NCI-H146 treated with DMSO at 0.1 percent for 48 hours (cell line): ENCODE measurements around the gene NAALADL1.
"Not testable (repeated sequence)": the region's sequence is repeated elsewhere in the genome, so short reads cannot be mapped to it uniquely, and the experiment has no call there.

Source experiments
- DNase-seq: peaks from one replicate; lab custom pipeline; 2025; ENCODE audit not compliant: unreplicated experiment; lab: John Stamatoyannopoulos, UW

NAALADL1 gene

DNA sequence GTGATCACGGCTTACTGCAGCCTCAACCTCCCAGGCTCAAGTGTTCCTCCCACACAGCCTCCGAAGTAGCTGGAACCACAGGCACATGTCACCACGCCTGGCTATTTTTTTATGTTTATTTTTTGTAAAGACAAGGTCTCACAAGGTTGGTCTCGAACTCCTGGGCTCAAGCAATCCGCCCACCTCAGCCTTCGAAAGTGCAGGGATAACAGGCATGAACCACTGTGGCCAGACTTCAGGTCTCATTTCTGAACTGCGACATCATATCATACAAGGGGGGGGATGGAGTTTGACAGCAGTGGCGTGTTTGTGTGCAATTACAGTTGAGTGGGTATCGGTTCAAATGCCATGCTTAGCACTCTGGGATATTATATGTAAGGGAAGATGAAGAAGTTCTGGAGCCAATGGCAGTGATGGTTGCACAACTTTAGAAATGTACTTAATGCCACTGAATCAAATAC lies 6.9 kb downstream of the NAALADL1 start:
- no peak for DNase-seq

DNA sequence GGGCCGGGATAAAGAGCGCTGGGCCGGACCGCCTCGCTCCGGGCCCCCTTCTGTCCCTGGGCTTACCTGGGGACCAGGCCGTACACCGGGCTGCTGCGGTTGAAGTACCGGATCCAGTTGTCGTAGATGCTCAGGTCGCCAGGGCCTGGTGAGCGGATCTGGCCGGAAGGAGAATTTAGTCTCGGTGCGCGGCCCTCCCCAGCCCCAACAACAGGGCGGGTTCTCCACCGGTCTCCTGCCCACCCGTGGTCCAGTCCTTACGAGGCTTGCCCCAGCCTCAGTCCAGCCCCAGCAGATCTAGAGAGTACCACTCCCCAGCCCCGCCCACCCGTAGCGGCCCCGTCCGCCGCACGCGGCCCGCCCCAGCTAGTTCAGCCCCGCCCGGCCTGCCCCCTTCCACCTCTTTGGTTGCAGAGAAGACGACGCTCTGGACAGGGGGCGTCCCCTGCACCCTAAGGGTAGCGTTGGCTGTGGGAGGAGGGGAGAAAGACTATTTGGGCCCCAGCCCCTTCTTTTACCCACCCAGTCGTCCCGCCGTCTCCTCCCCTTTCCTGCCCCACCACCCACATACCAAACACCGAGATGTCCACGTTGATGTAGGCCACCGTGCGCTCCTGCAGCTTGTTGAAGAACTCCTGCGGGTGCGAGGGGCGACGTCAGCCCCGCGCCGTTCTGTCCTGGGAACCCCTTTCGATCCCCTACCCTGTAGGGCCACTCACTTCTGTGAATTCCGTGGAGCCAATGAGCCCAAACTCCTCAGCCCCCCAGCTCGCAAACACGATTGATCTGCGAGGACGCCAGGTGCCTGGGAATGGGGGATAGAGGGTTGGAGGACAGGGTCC lies 10.6 kb downstream of the NAALADL1 start:
- no peak for DNase-seq

DNA sequence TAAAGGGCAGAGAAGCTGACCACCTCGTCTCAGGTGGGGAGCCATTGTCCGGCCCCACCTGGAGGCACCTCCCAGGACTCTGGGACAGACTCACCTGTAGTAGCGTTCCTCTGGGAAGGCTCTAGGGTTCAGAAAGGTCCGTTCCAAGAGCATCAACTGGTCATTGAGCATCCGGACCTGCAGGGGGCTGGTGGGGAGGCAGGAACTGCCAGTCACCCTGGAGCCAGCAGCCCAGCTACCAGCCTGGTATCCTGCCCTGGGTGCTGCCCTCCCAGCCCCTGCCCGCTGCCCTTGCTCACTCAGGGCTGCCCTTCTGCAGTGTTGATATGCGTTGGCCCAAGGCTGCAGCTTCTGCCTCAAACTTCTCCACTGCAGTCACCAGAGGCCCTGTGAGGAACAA lies 12.6 kb downstream of the NAALADL1 start:
- DNase-seq, result no peak

DNA sequence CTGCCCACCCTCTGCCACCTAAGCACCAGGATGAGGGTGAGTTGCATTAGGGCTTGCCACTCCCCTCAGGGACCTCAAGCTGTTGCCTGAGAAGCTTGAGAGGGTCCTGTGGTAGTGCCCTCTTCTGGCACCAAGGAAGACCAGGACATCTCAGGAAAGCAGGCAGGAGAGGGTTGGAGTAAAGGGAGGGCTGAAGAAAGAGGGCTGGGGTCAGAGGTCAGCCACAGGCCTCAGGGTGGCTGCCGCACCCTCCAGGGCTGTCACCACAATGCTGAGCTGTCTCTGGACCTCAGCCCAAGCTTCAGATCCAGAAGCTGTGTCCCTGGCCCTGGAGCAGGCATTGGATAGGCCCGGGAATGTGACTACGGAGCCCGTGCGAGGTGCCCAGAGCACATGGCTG lies 13.3 kb downstream of the NAALADL1 start:
- DNase-seq, result no peak

GRCh38 chr11:65043881-65044501 lies 14.4 kb downstream of the NAALADL1 start:
- no peak for DNase-seq

- no peak for DNase-seq
These were observed 15.5 kb downstream of the NAALADL1 start for GRCh38 chr11:65042891-65043290.

GRCh38 chr11:65040847-65041622 lies 17.3 kb downstream of the NAALADL1 start, which contains the start of gene SAC3D1:
SAC3D1 (plus strand) TSS chr11:65041210; CDS start chr11:65041293, 83 bp downstream.
- DNase-seq, result peak; percentile 92

DNA sequence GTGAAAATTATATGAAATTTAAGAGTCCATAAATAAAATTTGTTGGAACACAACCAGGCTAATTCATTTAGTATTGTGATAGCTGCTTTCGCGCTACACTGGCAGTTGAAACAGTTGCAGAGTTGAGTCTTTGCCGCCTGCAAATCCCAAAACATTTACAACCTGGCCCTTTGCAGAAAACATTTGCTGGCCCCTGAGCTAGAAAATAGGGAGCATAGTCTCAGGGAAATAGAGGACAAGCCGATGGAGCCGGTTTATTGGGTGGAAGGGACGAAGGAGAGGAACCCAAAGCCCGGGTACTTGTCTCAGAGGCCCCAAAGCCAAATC lies 17.9 kb downstream of the NAALADL1 start:
- DNase-seq, result no peak

DNA sequence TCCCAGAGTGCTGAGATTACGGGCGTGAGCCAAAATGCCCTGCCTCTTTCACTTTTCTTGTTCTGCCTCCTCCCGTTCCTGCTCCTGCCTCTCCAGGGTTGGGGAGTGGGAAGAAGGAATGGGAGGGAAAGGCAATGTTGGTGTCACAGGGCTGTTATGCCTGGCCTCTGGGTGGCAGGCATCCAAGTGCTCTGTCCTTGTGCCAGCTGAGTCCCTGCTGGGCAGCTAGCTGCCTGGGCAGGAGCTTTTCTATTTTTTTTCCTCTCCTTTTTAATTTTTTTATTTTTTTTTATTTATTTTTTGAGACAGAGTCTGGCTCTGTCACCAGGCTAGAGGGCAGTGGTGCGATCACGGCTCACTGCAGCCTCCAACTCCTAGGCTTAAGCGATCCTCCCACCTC lies 21.4 kb downstream of the NAALADL1 start:
- no peak for DNase-seq

GRCh38 chr11:65035579-65035978 lies 22.8 kb downstream of the NAALADL1 start:
- DNase-seq, result no peak

DNA sequence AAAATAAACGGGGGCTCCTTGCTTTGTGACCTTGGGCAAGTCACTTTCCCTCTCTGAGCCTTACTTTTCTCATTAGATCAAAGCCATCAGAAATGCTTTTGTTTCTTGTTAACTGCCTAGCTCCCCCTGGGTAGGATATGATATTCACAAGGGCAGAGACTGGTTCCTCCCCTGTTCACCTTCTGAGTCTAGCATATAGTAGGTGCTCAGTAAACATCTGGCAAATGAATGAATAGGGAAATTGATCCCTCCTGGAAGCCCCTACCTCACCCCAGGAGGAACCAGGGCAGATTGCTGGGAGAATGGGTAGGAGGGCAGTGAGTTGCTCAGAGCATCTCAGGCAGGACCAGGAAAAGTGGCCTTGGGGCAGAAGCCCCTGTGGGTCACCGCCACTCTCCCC lies 23.9 kb downstream of the NAALADL1 start:
- DNase-seq, result no peak

DNA sequence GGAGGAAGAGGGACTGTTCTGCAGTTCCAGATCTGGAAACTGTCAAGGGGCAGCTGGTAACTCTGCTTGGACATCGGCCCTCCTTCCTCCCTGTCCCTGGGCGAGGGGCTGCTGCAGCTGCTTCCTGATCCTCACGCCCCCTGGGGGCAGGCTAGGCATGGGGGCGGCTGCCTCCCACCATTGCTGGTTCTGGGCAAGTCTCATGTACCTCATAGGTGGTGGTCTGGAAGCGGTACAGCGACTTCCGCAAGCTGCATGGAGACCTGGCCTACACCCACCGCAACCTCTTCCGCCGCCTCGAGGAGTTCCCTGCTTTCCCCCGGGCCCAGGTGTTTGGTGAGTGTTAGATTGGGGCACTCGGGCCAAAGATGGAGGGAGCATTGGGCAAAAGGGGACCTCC lies 26.1 kb downstream of the NAALADL1 start:
- DNase-seq, result no peak

GRCh38 chr11:65027213-65028067 lies 30.9 kb downstream of the NAALADL1 start, which contains the start of gene SNX15:
SNX15 (plus strand) TSS chr11:65027439; CDS start chr11:65027538, 99 bp downstream.
- DNase-seq, result peak; percentile 96

- DNase-seq, result no peak
These were observed 31.5 kb downstream of the NAALADL1 start for GRCh38 chr11:65026810-65027209.

DNA sequence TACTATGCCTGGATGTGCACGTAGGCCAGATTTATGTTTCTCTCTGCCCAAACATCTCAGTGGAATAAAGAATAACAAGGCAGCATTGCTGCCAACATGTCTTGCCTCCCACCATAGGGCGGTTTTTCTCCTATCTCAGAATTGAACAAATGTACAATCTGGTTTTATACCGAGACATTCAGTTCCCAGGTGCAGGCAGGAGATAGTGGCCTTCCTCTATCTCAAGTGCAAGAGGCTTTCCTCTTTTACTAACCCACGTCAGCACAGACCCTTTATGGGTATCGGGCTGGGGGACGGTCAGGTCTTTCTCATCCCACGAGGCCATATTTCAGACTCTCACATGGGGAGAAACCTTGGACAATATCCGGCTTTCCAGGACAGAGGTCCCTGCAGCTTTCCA lies 34.9 kb downstream of the NAALADL1 start:
- not testable (repeated sequence) for DNase-seq

DNA sequence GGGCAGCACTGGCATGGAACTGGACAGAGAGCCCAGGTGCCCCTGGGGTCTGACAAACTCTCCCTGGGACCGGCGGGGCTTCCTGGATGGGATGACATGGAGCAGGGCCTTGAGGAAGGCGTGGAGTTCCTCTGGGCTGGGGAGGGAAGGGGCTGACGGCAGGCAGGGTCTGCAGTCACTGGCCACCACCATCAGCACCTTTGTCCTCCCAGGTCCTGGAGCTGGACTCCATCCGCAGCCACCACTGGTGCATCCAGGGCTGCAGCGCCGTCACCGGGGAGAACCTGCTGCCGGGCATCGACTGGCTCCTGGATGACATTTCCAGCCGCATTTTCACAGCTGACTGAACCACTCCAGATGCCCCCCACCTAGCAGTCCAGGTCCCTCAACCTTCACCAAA lies 36.8 kb downstream of the NAALADL1 start:
- DNase-seq, result no peak

DNA sequence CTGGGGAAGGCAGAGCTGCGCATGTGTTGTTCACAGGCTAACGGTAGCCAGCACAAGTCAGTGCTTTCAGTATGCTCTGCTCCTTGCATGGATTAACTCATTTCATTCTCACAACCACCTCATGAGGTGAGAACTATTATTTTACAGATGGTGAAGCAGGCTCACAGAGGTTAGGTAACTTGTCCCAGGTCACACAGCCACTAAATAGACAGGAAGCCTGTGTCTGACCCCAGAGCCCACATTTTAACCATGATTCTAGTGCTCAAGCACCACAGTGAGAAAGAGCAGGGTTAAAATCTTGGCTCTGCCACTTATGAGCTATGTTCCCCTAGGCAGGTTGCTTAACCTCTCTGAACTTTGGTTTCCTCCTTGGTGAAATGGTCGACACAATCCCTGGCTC lies 37.4 kb downstream of the NAALADL1 start:
- DNase-seq, result no peak

GRCh38 chr11:65019824-65020223 lies 38.5 kb downstream of the NAALADL1 start:
- DNase-seq, result no peak

DNA sequence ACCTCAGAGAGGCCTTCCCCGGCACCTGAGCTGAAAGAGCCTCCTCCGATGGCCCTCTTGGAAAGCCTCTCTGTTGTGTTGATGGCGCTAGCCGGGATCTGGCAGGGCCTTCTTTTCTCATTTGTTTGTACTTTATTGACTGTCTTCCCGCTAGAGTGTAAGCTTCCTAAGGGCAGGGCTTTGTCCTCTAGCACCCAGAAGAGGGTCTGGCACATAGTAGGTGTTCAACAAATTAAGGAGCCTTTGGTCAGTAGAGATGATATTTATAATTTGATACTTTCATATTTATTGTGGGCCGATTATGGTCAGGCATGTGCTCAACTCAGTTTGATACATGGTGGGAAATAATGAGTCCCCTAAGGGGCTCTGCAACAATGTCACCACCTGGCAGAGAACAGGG lies 40.4 kb downstream of the NAALADL1 start:
- no peak for DNase-seq

- DNase-seq, result no peak
These were observed 41.6 kb downstream of the NAALADL1 start for GRCh38 chr11:65016705-65017104.

- DNase-seq, result no peak
These were observed 43.6 kb downstream of the NAALADL1 start for GRCh38 chr11:65014726-65015227.
